ENCODE measurements around the gene FRAS1. TPM values are rescaled to one million over a fixed set of nuclear protein-coding genes. Genes with fewer than 3 reads are reported as not detected.

FRAS1 gene
- total and polyA plus RNA-seq, 2 of the 8 experiments (the other 6 are each of a cell fraction or from before 2014, with no cell fraction given), result 38.5 to 109 TPM

DNA sequence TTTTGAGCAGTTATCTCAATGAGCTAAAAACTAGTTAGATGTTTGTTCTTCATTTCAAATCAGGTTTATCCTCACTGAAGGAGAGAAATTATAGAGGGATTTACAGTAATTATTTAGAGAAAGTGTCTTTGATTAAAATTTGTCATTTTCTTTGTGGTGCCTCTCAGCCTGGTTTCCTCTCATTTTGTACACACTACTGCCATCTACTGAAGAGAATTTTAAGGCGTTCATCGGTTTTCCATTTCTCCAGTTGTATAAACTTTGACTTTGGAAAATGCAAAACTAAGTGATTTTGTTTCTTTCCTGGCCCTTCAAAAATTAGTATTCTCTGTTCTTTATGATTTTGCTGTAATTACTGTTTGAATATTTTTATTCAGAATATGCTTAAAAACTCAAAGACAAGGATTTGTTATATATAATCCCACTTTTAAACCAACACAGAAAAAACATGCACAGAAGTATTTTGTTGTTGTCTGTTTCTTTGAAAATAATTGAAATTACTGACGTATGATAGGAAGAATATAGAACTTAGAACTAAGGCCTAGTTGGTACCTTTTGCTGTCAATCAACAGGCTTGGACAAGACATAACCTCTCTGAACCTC, 460.0 kb downstream of the FRAS1 start:
- Histone ChIP-seq H4K5ac (ENCODE audit: insufficient read length, low read depth, low read length) (no peak overlapping the region), H2BK12ac (ENCODE audit: low read depth, low read length) (no peak overlapping the region), H4K8ac (ENCODE audit: extremely low read depth, insufficient read depth, low read length) (no peak overlapping the region), H2BK15ac (ENCODE audit: low read length) (no peak overlapping the region), H3K4ac (replicated peaks; ENCODE audit: insufficient read length, low read depth, low read length) (no peak overlapping the region), H3K4me2 (ENCODE audit: insufficient read depth in 1 of 2, low read depth in 2 of 2, low read length in 2 of 2) (no peak overlapping the region), H2AFZ (ENCODE audit: low read length) (no peak overlapping the region), H3K4me3 (ENCODE audit: extremely low read depth in 1 of 4, insufficient read depth in 2 of 4, low read depth in 3 of 4, low read length in 4 of 4) (no peak overlapping the region), H2BK20ac (ENCODE audit: low read length) (no peak overlapping the region), H3K9me3 (ENCODE audit: insufficient read depth in 2 of 2, low read depth in 1 of 2, low read length in 1 of 2) (no peaks in the 10 kb centered on the region), H3K18ac (ENCODE audit: extremely low read depth, low read length) (no peak overlapping the region), H3K27ac (ENCODE audit: low read depth, low read length) (no peak overlapping the region), H3K23ac (ENCODE audit: insufficient read length) (no peak overlapping the region), H4K91ac (replicated peaks; ENCODE audit: insufficient read length, low read length) (no peak overlapping the region), H3K56ac (replicated peaks; ENCODE audit: insufficient read length, low read depth, low read length) (no peak overlapping the region), H2BK120ac (replicated peaks; ENCODE audit: low read depth, low read length) (no peak overlapping the region), H3K23me2 (ENCODE audit: low read depth, low read length) (no peaks in the 10 kb centered on the region), H3K27me3 (replicated peaks in 1 of 4; ENCODE audit: control insufficient read depth in 3 of 4, extremely low read depth in 1 of 4, insufficient read depth in 3 of 4, low read length in 3 of 4) (no peaks in the 10 kb centered on the region), H2AK5ac (ENCODE audit: low read depth, low read length) (no peak overlapping the region), H3K79me2 (ENCODE audit: control insufficient read depth in 1 of 2, insufficient read depth in 2 of 2, low read length in 2 of 2) (no peaks in the 10 kb centered on the region), H4K20me1 (replicated peaks in 1 of 2; ENCODE audit: control insufficient read depth in 1 of 2, insufficient read depth in 2 of 2, low read length in 2 of 2) (no peaks in the 10 kb centered on the region), H3K14ac (ENCODE audit: insufficient read length) (no peak overlapping the region), H3K36me3 (ENCODE audit: control insufficient read depth in 2 of 4, insufficient read depth in 4 of 4, low read length in 3 of 4) (peaks cover 4 to 56% (median 30%) of the 10 kb centered on the region in 4 experiments), H3K9ac (replicated peaks in 1 of 4; ENCODE audit: extremely low read depth in 1 of 4, low read depth in 3 of 4, low read length in 3 of 4) (no peak overlapping the region), H3K79me1 (ENCODE audit: low read depth, low read length) (no peaks in the 10 kb centered on the region), H3K4me1 (replicated peaks in 1 of 4; ENCODE audit: control insufficient read depth in 3 of 4, insufficient read depth in 4 of 4, low read length in 3 of 4) (no peaks in the 10 kb centered on the region), H2BK5ac (ENCODE audit: low read depth, low read length) (no peak overlapping the region)
- ChIA-PET POLR2A (ENCODE audit: partially characterized antibody) (no interaction called here), CTCF (ENCODE audit: partially characterized antibody) (interaction anchor here (0.9 to 2.2 kb wide), 9 partner anchors 8 to 458 kb away, joined by 3 to 10 read pairs (median 5); no protein-coding TSS in a partner anchor)
- TF ChIP-seq EP300 (IDR thresholded peaks at IDR 0.05; ENCODE audit: borderline replicate concordance in 1 of 2, low read depth in 2 of 2, low read length in 2 of 2) (no peak), RAD21 (IDR thresholded peaks at IDR 0.05 in 1 of 2, conservative IDR thresholded peaks at IDR 0.05 in 1 of 2; ENCODE audit: low read depth in 2 of 2, low read length in 2 of 2) (peak; percentile 67 to 68), JUN (IDR thresholded peaks at IDR 0.05; ENCODE audit: low read depth, low read length) (no peak)
- TF ChIP-seq, protein P1, sequence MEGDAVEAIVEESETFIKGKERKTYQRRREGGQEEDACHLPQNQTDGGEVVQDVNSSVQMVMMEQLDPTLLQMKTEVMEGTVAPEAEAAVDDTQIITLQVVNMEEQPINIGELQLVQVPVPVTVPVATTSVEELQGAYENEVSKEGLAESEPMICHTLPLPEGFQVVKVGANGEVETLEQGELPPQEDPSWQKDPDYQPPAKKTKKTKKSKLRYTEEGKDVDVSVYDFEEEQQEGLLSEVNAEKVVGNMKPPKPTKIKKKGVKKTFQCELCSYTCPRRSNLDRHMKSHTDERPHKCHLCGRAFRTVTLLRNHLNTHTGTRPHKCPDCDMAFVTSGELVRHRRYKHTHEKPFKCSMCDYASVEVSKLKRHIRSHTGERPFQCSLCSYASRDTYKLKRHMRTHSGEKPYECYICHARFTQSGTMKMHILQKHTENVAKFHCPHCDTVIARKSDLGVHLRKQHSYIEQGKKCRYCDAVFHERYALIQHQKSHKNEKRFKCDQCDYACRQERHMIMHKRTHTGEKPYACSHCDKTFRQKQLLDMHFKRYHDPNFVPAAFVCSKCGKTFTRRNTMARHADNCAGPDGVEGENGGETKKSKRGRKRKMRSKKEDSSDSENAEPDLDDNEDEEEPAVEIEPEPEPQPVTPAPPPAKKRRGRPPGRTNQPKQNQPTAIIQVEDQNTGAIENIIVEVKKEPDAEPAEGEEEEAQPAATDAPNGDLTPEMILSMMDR (IDR thresholded peaks at IDR 0.05; ENCODE audit: control extremely low read depth in 1 of 3, insufficient read depth in 1 of 3, low read depth in 1 of 3, low read length in 3 of 3), result peak in 2 of 3 experiments; percentile 42 to 43; a peak in 2 of 4 replicates
- DNase-seq (ENCODE audit: low read depth in 1 of 2, low spot score in 2 of 2) (no peak), FAIRE-seq (peak; percentile 86)
- 68% methylated on average over 3 of the region's 3 CpGs; no CpG with 5 or more reads in 1 of the 2 experiments for WGBS, 2 experiments (ENCODE audit: extremely low coverage in 1 of 2, insufficient coverage in 1 of 2, insufficient read length in 1 of 2, insufficient replicate concordance in 2 of 2, low coverage in 1 of 2, low lambda C conversion rate in 2 of 2, missing lambda C conversion rate in 1 of 2)

Measured in H1 (cell line).